Measurements from ENCODE around the gene SETD3. TPM values are rescaled to one million over a fixed set of nuclear protein-coding genes. Genes with fewer than 3 reads are reported as not detected.

Gene SETD3
- total and polyA plus RNA-seq, 10 of the 15 experiments (the other 5 are each of a cell fraction or from before 2014, with no cell fraction given), result 11.3 to 44.2 (median 36.5) TPM

- no peak for TF ChIP-seq REST (IDR thresholded peaks at IDR 0.05; ENCODE audit: low read depth, low read length)
These were observed 18.4 kb downstream of the SETD3 start (continued) for GRCh38 chr14:99462210-99462609.

- H3K4me2 ChIP-seq (ENCODE audit: control insufficient read depth, insufficient read depth), result no peak overlapping the region
- 96% methylated on average over 5 of the region's 5 CpGs for WGBS (ENCODE audit: insufficient coverage, insufficient replicate concordance, low lambda C conversion rate, missing lambda C conversion rate)
- H2AFZ ChIP-seq (ENCODE audit: control insufficient read depth, low read depth, low read length), result no peak overlapping the region
- no peak overlapping the region for H3K4me3 ChIP-seq
- ChIA-PET SMC1A (ENCODE audit: uncharacterized antibody, unreplicated experiment) (interaction anchor here (0.6 kb wide), 1 partner anchor 329 kb away, joined by 3 read pairs; no protein-coding TSS in a partner anchor), RAD21 (ENCODE audit: unreplicated experiment) (no interaction called here), POLR2A (interaction anchor here (1.4 kb wide), 1 partner anchor 8 kb away, joined by 3 read pairs; no protein-coding TSS in a partner anchor), CTCF (interaction anchor here (1.8 kb wide), 1 partner anchor 46 kb away, joined by 6 read pairs; no protein-coding TSS in a partner anchor)
- H3K27me3 ChIP-seq (replicated peaks in 1 of 2; ENCODE audit: control insufficient read depth in 2 of 2, insufficient read depth in 2 of 2, low read length in 1 of 2), result no peaks in the 10 kb centered on the region
- no peak for ATAC-seq
- H3K27ac ChIP-seq (ENCODE audit: control insufficient read depth, insufficient read depth), result no peak overlapping the region
- no peak for FAIRE-seq
- intact Hi-C loops (cut with micrococcal nuclease; ENCODE audit: unreplicated experiment), result no loop called here
- H3K9me3 ChIP-seq (replicated peaks; ENCODE audit: control insufficient read depth, insufficient read depth, low read length), result no peaks in the 10 kb centered on the region
- H3K9ac ChIP-seq (ENCODE audit: control insufficient read depth, insufficient read depth, low read length), result no peak overlapping the region
- no peaks in the 10 kb centered on the region for H3K79me2 ChIP-seq (ENCODE audit: control insufficient read depth, insufficient read depth, low read length)
- TF ChIP-seq MXI1 (IDR thresholded peaks at IDR 0.05; ENCODE audit: low read depth, low read length), result no peak
- no peak for TF ChIP-seq TCF7 (IDR thresholded peaks at IDR 0.05; ENCODE audit: borderline replicate concordance)
- TF ChIP-seq SP1 (IDR thresholded peaks at IDR 0.05; ENCODE audit: low read depth, low read length), result no peak
- TF ChIP-seq ATF2 (IDR thresholded peaks at IDR 0.05; ENCODE audit: low read length), result no peak
- no peak for DNase-seq (ENCODE audit: low read depth, low spot score)
- H3K4me1 ChIP-seq (ENCODE audit: control insufficient read depth, insufficient read depth, low read length), result no peaks in the 10 kb centered on the region
- in situ Hi-C loops (cut with MboI), result no loop called here
- H4K20me1 ChIP-seq (ENCODE audit: control insufficient read depth, insufficient read depth), result no peaks in the 10 kb centered on the region
- BruUV-seq (replicated peaks), result no TSS peak
- peaks cover 23 to 38% of the 10 kb centered on the region in 2 experiments for H3K36me3 ChIP-seq (ENCODE audit: control insufficient read depth in 2 of 2, insufficient read depth in 2 of 2, low read length in 1 of 2)
These were observed 19.1 kb downstream of the SETD3 start for GRCh38 chr14:99461411-99462085.

Measured in GM12878 (cell line).